GM23338 (cell line): ENCODE measurements around the gene SLC25A12. TPM values are rescaled to one million over a fixed set of nuclear protein-coding genes. Genes with fewer than 3 reads are reported as not detected.

Experiments used
- ATAC-seq: fragments of 200-7000 bp; cut with Tn5 transposase; 3 replicates; pipeline ENCODE4 v1.9.1; 2020
- DNase-seq: peaks from one replicate; pipeline ENCODE4 v3.0.0-alpha.2; 2015; ENCODE audit warnings: low spot score
- H2AFZ ChIP-seq: fragments of 200-600 bp; sonication (generic); 2 replicates; pipeline ENCODE4 v1.8.0; 2016; ENCODE audit warnings: antibody characterized with exemption, mild to moderate bottlenecking, moderate library complexity
- H3F3A ChIP-seq: fragments of 200-600 bp; sonication (generic); replicated peaks from 2 replicates; pipeline ENCODE4 v1.8.0; 2017; ENCODE audit warnings: antibody characterized with exemption, mixed run types, low read depth
- H3K27ac ChIP-seq: fragments of 200-600 bp; sonication (generic); 2 replicates; pipeline ENCODE4 v1.6.1; 2016; ENCODE audit warnings: low read depth
- H3K27me3 ChIP-seq: fragments of 200-600 bp; sonication (generic); 2 replicates; pipeline ENCODE4 v1.8.0; 2016; ENCODE audit warnings: mild to moderate bottlenecking, mixed run types, moderate library complexity; ENCODE audit not compliant: insufficient read depth
- H3K36me3 ChIP-seq: fragments of 200-600 bp; sonication (generic); 2 replicates; pipeline ENCODE4 v1.8.0; 2016; ENCODE audit warnings: mild to moderate bottlenecking; ENCODE audit not compliant: insufficient read depth
- H3K4me1 ChIP-seq: fragments of 200-600 bp; sonication (generic); 2 replicates; pipeline ENCODE4 v1.8.0; 2016; ENCODE audit warnings: mild to moderate bottlenecking, moderate library complexity; ENCODE audit not compliant: insufficient read depth
- H3K4me2 ChIP-seq: fragments of 200-600 bp; sonication (generic); 2 replicates; pipeline ENCODE4 v1.7.1; 2017; ENCODE audit warnings: mixed run types
- H3K4me3 ChIP-seq: fragments of 200-600 bp; sonication (generic); 2 replicates; pipeline ENCODE4 v1.6.1; 2016; ENCODE audit warnings: mixed run types
- H3K79me2 ChIP-seq: fragments of 200-600 bp; sonication (generic); replicated peaks from 2 replicates; pipeline ENCODE4 v1.8.0; 2017; ENCODE audit warnings: mild to moderate bottlenecking; ENCODE audit not compliant: insufficient read depth
- H3K9me2 ChIP-seq: fragments of 200-600 bp; sonication (generic); 2 replicates; pipeline ENCODE4 v1.8.0; 2017; ENCODE audit not compliant: insufficient read depth
- H4K20me1 ChIP-seq: fragments of 200-600 bp; sonication (generic); replicated peaks from 2 replicates; pipeline ENCODE4 v1.8.0; 2017; ENCODE audit warnings: mild to moderate bottlenecking; ENCODE audit not compliant: insufficient read depth
- H3K27ac Mint-ChIP-seq: 2 replicates; pipeline ENCODE4 v1.8.0; 2020; ENCODE audit warnings: inconsistent platforms, mild to moderate bottlenecking, moderate library complexity, mixed read lengths
- H3K27me3 Mint-ChIP-seq: 3 replicates; pipeline ENCODE4 v1.8.0; 2022; ENCODE audit warnings: low read depth, mild to moderate bottlenecking, moderate library complexity, mixed read lengths, inconsistent platforms; ENCODE audit not compliant: insufficient read depth, poor library complexity
- H3K36me3 Mint-ChIP-seq: 3 replicates; pipeline ENCODE4 v1.8.0; 2021; ENCODE audit warnings: low read depth, mild to moderate bottlenecking, inconsistent platforms, moderate library complexity, mixed read lengths
- H3K4me1 Mint-ChIP-seq: 3 replicates; pipeline ENCODE4 v1.8.0; 2020; ENCODE audit warnings: mild to moderate bottlenecking, inconsistent platforms, mixed read lengths
- H3K4me3 Mint-ChIP-seq: 3 replicates; pipeline ENCODE4 v1.8.0; 2021; ENCODE audit warnings: moderate library complexity, mild to moderate bottlenecking, inconsistent platforms, mixed read lengths
- H3K9me3 Mint-ChIP-seq: 3 replicates; pipeline ENCODE4 v1.8.0; 2020; ENCODE audit warnings: moderate library complexity, mild to moderate bottlenecking, inconsistent platforms, mixed read lengths
- CREB1 ChIP-seq: fragments of 250-450 bp; sonication (Bioruptor Pico); IDR thresholded peaks from 2 replicates; pipeline ENCODE4 v1.5.0; 2020; ENCODE audit warnings: low read depth, mild to moderate bottlenecking, moderate library complexity
- CTCF ChIP-seq, 2 experiments: fragments of 200-600 bp in 1 of 2; sonication (generic) in 1 of 2; conservative IDR thresholded peaks; 2 replicates each; pipeline versions ENCODE4 v1.5.1 to v1.6.1; 2016 to 2017; ENCODE audit warnings: antibody characterized with exemption in 2 of 2, low read depth in 2 of 2, mild to moderate bottlenecking in 2 of 2, moderate library complexity in 1 of 2
- ETS1 ChIP-seq: IDR thresholded peaks from 2 replicates; pipeline ENCODE4 v1.6.1; 2016; ENCODE audit warnings: antibody characterized with exemption
- JUNB ChIP-seq: IDR thresholded peaks from one replicate; pipeline ENCODE4 v1.6.1; 2016; ENCODE audit warnings: antibody characterized with exemption; ENCODE audit not compliant: unreplicated experiment
- NANOG ChIP-seq: IDR thresholded peaks from 2 replicates; pipeline ENCODE4 v1.6.1; 2016; ENCODE audit warnings: antibody characterized with exemption, borderline replicate concordance
- POLR2AphosphoS5 ChIP-seq: IDR thresholded peaks from 2 replicates; pipeline ENCODE4 v1.6.1; 2016; ENCODE audit warnings: antibody characterized with exemption, low read depth
- REST ChIP-seq: IDR thresholded peaks from one replicate; pipeline ENCODE4 v1.6.1; 2018; ENCODE audit warnings: antibody characterized with exemption; ENCODE audit not compliant: unreplicated experiment
- ZNF114 ChIP-seq: fragments of 250-450 bp; sonication (Bioruptor Pico); IDR thresholded peaks from 2 replicates; pipeline ENCODE4 v1.5.0; 2020; ENCODE audit warnings: mild to moderate bottlenecking, moderate library complexity
- ZNF331 ChIP-seq: fragments of 250-450 bp; sonication (Bioruptor Pico); IDR thresholded peaks from 2 replicates; pipeline ENCODE4 v1.5.0; 2020; ENCODE audit warnings: low read depth, mild to moderate bottlenecking, moderate library complexity
- polyA plus RNA-seq: library from polyadenylated mRNA; unstranded; fragments of >200 nt; fragmentation: Nextera tagmentation; extraction: Ambion mirVana; gene quantifications from 2 replicates; pipeline ENCODE4 v1.2.1, GENCODE V29; 2016
- total RNA-seq: library from RNA; depleted of rRNA; stranded (reverse); fragments of >200 nt; shearing (Covaris generic); gene quantifications from 2 replicates; pipeline ENCODE4 v1.2.3, GENCODE V29; 2014

The SLC25A12 gene
- total and polyA plus RNA-seq, 2 experiments from 2014 or later = 4.8 to 14.8 TPM

- TF ChIP-seq REST = no peak
Observed at GRCh38 chr2:171879865-171880264, 14.2 kb downstream of the SLC25A12 start (continued).

GRCh38 chr2:171878481-171878993 is 15.5 kb downstream of the SLC25A12 start:
- Histone ChIP-seq H3K27me3 (no peaks in the 10 kb centered on the region), H4K20me1 (no peaks in the 10 kb centered on the region), H3K27ac (no peak overlapping the region), H3K4me2 (no peak overlapping the region), H3K36me3 (no peaks in the 10 kb centered on the region), H3K4me3 (no peak overlapping the region), H3K4me1 (no peaks in the 10 kb centered on the region), H3K79me2 (no peaks in the 10 kb centered on the region), H3F3A (no peaks in the 10 kb centered on the region), H2AFZ (no peak overlapping the region), H3K9me2 (no peaks in the 10 kb centered on the region)
- ATAC-seq (no peak), DNase-seq (no peak)
- no peak overlapping the region for H3K4me3 Mint-ChIP-seq
- H3K27ac Mint-ChIP-seq = no peak overlapping the region; the same call in 1 of the 2 replicates
- H3K27me3 Mint-ChIP-seq = no peaks in the 10 kb centered on the region
- peaks cover 4% of the 10 kb centered on the region; the same call in 2 of the 3 replicates for H3K4me1 Mint-ChIP-seq
- H3K9me3 Mint-ChIP-seq = no peaks in the 10 kb centered on the region
- peaks cover 13% of the 10 kb centered on the region; the same call in 2 of the 3 replicates for H3K36me3 Mint-ChIP-seq
- TF ChIP-seq ETS1 (no peak), NANOG (no peak), ZNF114 (CRISPR knock-in tag) (no peak), JUNB (no peak), POLR2AphosphoS5 (no peak), REST (no peak), CTCF (conservative IDR thresholded peaks at IDR 0.05; ENCODE audit: low read depth in 2 of 2) (no peak), ZNF331 (CRISPR knock-in tag) (no peak), CREB1 (CRISPR knock-in tag) (no peak)
